SK-N-SH (cell line): ENCODE measurements around the gene RASAL3. TPM values are rescaled to one million over a fixed set of nuclear protein-coding genes. Genes with fewer than 3 reads are reported as not detected.

Experiments
- CTCF ChIA-PET: fragments of 300-600, 350-600 bp; formaldehyde crosslinking; extraction: SDS; loops from one replicate; lab custom pipeline; 2021; lab: Yijun Ruan, JAX
- POLR2A ChIA-PET: fragments of 350-600 bp; sonication (Branson Sonifier 250); formaldehyde crosslinking; extraction: SDS; loops from one replicate; lab custom pipeline; 2020; ENCODE audit warnings: antibody characterized with exemption, inconsistent platforms; lab: Yijun Ruan, JAX
- DNase-seq: peaks from one replicate; pipeline ENCODE4 v3.0.0; 2012
- H2AFZ ChIP-seq: fragments of 200-600 bp; sonication (generic); 2 replicates; pipeline ENCODE4 v1.8.1; 2016; ENCODE audit warnings: antibody characterized with exemption, mild to moderate bottlenecking, low read depth
- H3F3A ChIP-seq: fragments of 200-600 bp; sonication (generic); replicated peaks from 2 replicates; pipeline ENCODE3; 2016; ENCODE audit warnings: antibody characterized with exemption, mild to moderate bottlenecking; ENCODE audit not compliant: insufficient read depth
- H3K27ac ChIP-seq, 2 experiments: fragments of 200-500 bp in 1 of 2; fragments of 200-600 bp in 1 of 2; sonication (Bioruptor generic) in 1 of 2; sonication (generic), shearing (Covaris generic) in 1 of 2; 2 replicates each; pipeline versions ENCODE4 v1.5.1 to v1.6.1; 2014 to 2016; ENCODE audit warnings: low read depth in 2 of 2, inconsistent platforms in 1 of 2, low read length in 1 of 2, mild to moderate bottlenecking in 1 of 2, mixed read lengths in 1 of 2
- H3K27me3 ChIP-seq: fragments of 200-600 bp; sonication (generic), shearing (Covaris generic); 2 replicates; pipeline ENCODE4 v1.6.1; 2016; ENCODE audit warnings: mixed run types; ENCODE audit not compliant: insufficient read depth
- H3K36me3 ChIP-seq, 2 experiments: fragments of 200-500 bp in 1 of 2; fragments of 200-600 bp in 1 of 2; sonication (Bioruptor generic) in 1 of 2; sonication (generic) in 1 of 2; replicated peaks in 1 of 2; 2 replicates each; pipeline versions ENCODE3 to v1.5.1; 2014 to 2016; ENCODE audit warnings: low read length in 1 of 2, mild to moderate bottlenecking in 1 of 2; ENCODE audit not compliant: insufficient read depth in 2 of 2, control insufficient read depth in 1 of 2
- H3K4me1 ChIP-seq, 2 experiments: fragments of 200-500 bp in 1 of 2; fragments of 200-600 bp in 1 of 2; sonication (Bioruptor generic) in 1 of 2; sonication (generic), shearing (Covaris generic) in 1 of 2; 2 replicates each; pipeline versions ENCODE4 v1.5.1 to v1.6.1; 2014 to 2016; ENCODE audit warnings: low read depth in 1 of 2, low read length in 1 of 2, mixed run types in 1 of 2; ENCODE audit not compliant: insufficient read depth in 2 of 2, control insufficient read depth in 1 of 2
- H3K4me2 ChIP-seq: fragments of 200-600 bp; sonication (generic), shearing (Covaris generic); 2 replicates; pipeline ENCODE4 v1.6.1; 2017; ENCODE audit warnings: mixed run types
- H3K4me3 ChIP-seq, 2 experiments: fragments of 200-500 bp in 1 of 2; fragments of 200-600 bp in 1 of 2; sonication (Bioruptor generic) in 1 of 2; sonication (generic), shearing (Covaris generic) in 1 of 2; 2 replicates each; pipeline versions ENCODE4 v1.5.1 to v1.8.1; 2014 to 2016; ENCODE audit warnings: low read depth in 2 of 2, inconsistent platforms in 1 of 2, low read length in 1 of 2, mild to moderate bottlenecking in 1 of 2, mixed read lengths in 1 of 2, moderate library complexity in 1 of 2
- H3K79me2 ChIP-seq: fragments of 200-600 bp; sonication (generic); 2 replicates; pipeline ENCODE4 v1.8.1; 2017; ENCODE audit warnings: mild to moderate bottlenecking; ENCODE audit not compliant: insufficient read depth
- H3K9ac ChIP-seq: fragments of 200-600 bp; sonication (generic); 2 replicates; pipeline ENCODE4 v1.6.1; 2017; ENCODE audit warnings: mixed run types
- H3K9me2 ChIP-seq: fragments of 200-600 bp; sonication (generic); 2 replicates; pipeline ENCODE4 v1.6.1; 2017; ENCODE audit warnings: mixed run types
- H3K9me3 ChIP-seq: fragments of 200-600 bp; sonication (generic); 2 replicates; pipeline ENCODE4 v1.6.1; 2017; ENCODE audit warnings: mixed run types, mild to moderate bottlenecking, moderate library complexity
- H4K20me1 ChIP-seq: fragments of 200-600 bp; sonication (generic); 2 replicates; pipeline ENCODE4 v1.6.1; 2017; ENCODE audit warnings: mild to moderate bottlenecking, mixed run types; ENCODE audit not compliant: insufficient read depth
- CTCF ChIP-seq: fragments of 200-600 bp; sonication (generic); IDR thresholded peaks from 2 replicates; pipeline ENCODE4 v1.6.1; 2017; ENCODE audit warnings: antibody characterized with exemption, mild to moderate bottlenecking, moderate library complexity
- ELF1 ChIP-seq: IDR thresholded peaks from 2 replicates; pipeline ENCODE4 v1.4.0; 2012
- EP300 ChIP-seq, 2 experiments: IDR thresholded peaks; 2 replicates each; pipeline versions ENCODE4 v1.4.0 to v1.6.1; 2012; ENCODE audit warnings: borderline replicate concordance in 1 of 2, low read depth in 1 of 2, low read length in 1 of 2
- FOSL2 ChIP-seq: IDR thresholded peaks from 2 replicates; pipeline ENCODE4 v1.4.0; 2012; ENCODE audit warnings: low read depth, mild to moderate bottlenecking, moderate library complexity, borderline replicate concordance
- FOXM1 ChIP-seq: IDR thresholded peaks from 2 replicates; pipeline ENCODE4 v1.4.0; 2012; ENCODE audit warnings: low read depth, mild to moderate bottlenecking
- JUND ChIP-seq: IDR thresholded peaks from 2 replicates; pipeline ENCODE4 v1.4.0; 2012
- MXI1 ChIP-seq: IDR thresholded peaks from 2 replicates; pipeline ENCODE4 v1.6.1; 2012; ENCODE audit warnings: mild to moderate bottlenecking, low read depth, low read length, improper control_type of control experiment
- POLR2AphosphoS5 ChIP-seq: IDR thresholded peaks from 2 replicates; pipeline ENCODE4 v1.6.1; 2012; ENCODE audit warnings: low read depth, low read length
- RCOR1 ChIP-seq: fragments of 150-350 bp; IDR thresholded peaks from 2 replicates; pipeline ENCODE4 v1.6.1; 2017; ENCODE audit warnings: antibody characterized with exemption, low read length
- SIN3A ChIP-seq: IDR thresholded peaks from 2 replicates; pipeline ENCODE4 v1.6.1; 2012; ENCODE audit warnings: low read depth, mild to moderate bottlenecking, low read length, moderate library complexity, borderline replicate concordance
- SMC3 ChIP-seq: IDR thresholded peaks from 2 replicates; pipeline ENCODE4 v1.6.1; 2012; ENCODE audit warnings: low read depth, low read length, improper control_type of control experiment
- TAF1 ChIP-seq: IDR thresholded peaks from 2 replicates; pipeline ENCODE4 v1.6.1; 2012; ENCODE audit warnings: low read depth, mild to moderate bottlenecking, low read length, moderate library complexity, borderline replicate concordance
- TCF12 ChIP-seq: IDR thresholded peaks from 2 replicates; pipeline ENCODE4 v1.4.0; 2012
- TEAD4 ChIP-seq: IDR thresholded peaks from 2 replicates; pipeline ENCODE4 v1.4.0; 2012; ENCODE audit warnings: mild to moderate bottlenecking, borderline replicate concordance; ENCODE audit not compliant: insufficient read depth
- USF2 ChIP-seq: fragments of 150-350 bp; IDR thresholded peaks from 2 replicates; pipeline ENCODE4 v1.6.1; 2017; ENCODE audit warnings: antibody characterized with exemption, low read length, low read depth, borderline replicate concordance
- ZBTB33 ChIP-seq: IDR thresholded peaks from 2 replicates; pipeline ENCODE4 v1.4.0; 2012; ENCODE audit warnings: low read depth, borderline replicate concordance
- WGBS: methylation state at CpG from one replicate; pipeline ENCODE4 v1.1.6; 2017; ENCODE audit warnings: low lambda C conversion rate; 5-methylcytosine and 5-hydroxymethylcytosine counted together
- polyA plus RNA-seq, 3 experiments: library from polyadenylated mRNA; depleted of rRNA; stranded (reverse); fragments of >200 nt; gene quantifications; 2 replicates each; pipeline ENCODE4 v1.2.3, GENCODE V29; 2012

The RASAL3 gene
- polyA plus RNA-seq, 1 of the 3 experiments (the other 2 are of a cell fraction), result 0.02 TPM

- TF ChIP-seq MXI1 (no peak), ZBTB33 (no peak), JUND (no peak), SMC3 (no peak), RCOR1 (no peak), POLR2AphosphoS5 (no peak)
Observed at GRCh38 chr19:15448044-15448777, 16.1 kb downstream of the RASAL3 start (continued).

GRCh38 chr19:15447057-15447456 lies 17.3 kb downstream of the RASAL3 start:
- Histone ChIP-seq H3K4me1 (peaks cover 0 to 14% of the 10 kb centered on the region in 2 experiments; a peak in 1 of 4 replicates), H3K9me2 (no peaks in the 10 kb centered on the region), H2AFZ (no peak overlapping the region), H3K4me3 (no peak overlapping the region), H3F3A (peaks cover 21% of the 10 kb centered on the region), H3K9ac (no peak overlapping the region), H4K20me1 (no peaks in the 10 kb centered on the region), H3K27me3 (no peaks in the 10 kb centered on the region), H3K36me3 (no peaks in the 10 kb centered on the region), H3K27ac (no peak overlapping the region), H3K4me2 (no peak overlapping the region), H3K9me3 (no peaks in the 10 kb centered on the region)
- DNase-seq, result no peak
- WGBS, result 85% methylated on average over 2 of the region's 4 CpGs
- POLR2A ChIA-PET, result no interaction called here
- CTCF ChIA-PET, result no interaction called here
- TF ChIP-seq MXI1 (no peak), TCF12 (no peak), SIN3A (no peak), ELF1 (no peak), EP300 (IDR thresholded peaks at IDR 0.05; ENCODE audit: borderline replicate concordance in 1 of 2, low read depth in 1 of 2, low read length in 1 of 2) (no peak), TAF1 (no peak), USF2 (no peak), TEAD4 (no peak), FOXM1 (no peak), FOSL2 (no peak), CTCF (no peak), JUND (no peak)
- TF ChIP-seq, all 33 proteins: peak for 0
- no peaks in the 10 kb centered on the region for H3K79me2 ChIP-seq
